Transverse colon (tissue), 4 donors: ENCODE data around the gene SSPN. TPM values are rescaled to one million over a fixed set of nuclear protein-coding genes. Genes with fewer than 3 reads are reported as not detected.

Source experiments
- DNase-seq: peaks from one replicate; pipeline ENCODE4 v3.0.0-alpha.2; 2019
- H3K27ac ChIP-seq, 4 donors: fragments of 200-600 bp; sonication (generic); 2 replicates each; pipeline ENCODE4 v1.5.1; 2016 to 2018; ENCODE audit warnings: inconsistent platforms in 4 of 4
- H3K27me3 ChIP-seq: fragments of 200-600 bp; sonication (generic); 2 replicates; pipeline ENCODE4 v1.5.1; 2017; ENCODE audit warnings: inconsistent platforms
- H3K36me3 ChIP-seq, 4 donors: fragments of 200-600 bp; sonication (generic); 2 replicates each; pipeline ENCODE4 v1.5.1; 2017 to 2019; ENCODE audit warnings: inconsistent platforms in 4 of 4
- H3K4me1 ChIP-seq, 4 donors: fragments of 200-600 bp; sonication (generic); 2 replicates each; pipeline ENCODE4 v1.5.1; 2017 to 2020; ENCODE audit warnings: inconsistent platforms in 4 of 4
- H3K4me3 ChIP-seq, 4 donors: fragments of 200-600 bp; sonication (generic); 1 replicate in 1 of 4; 2 replicates in 3 of 4; pipeline versions ENCODE4 v1.5.1 to v1.6.1; 2017 to 2019; ENCODE audit warnings: inconsistent platforms in 4 of 4
- H3K9me3 ChIP-seq, 2 donors: fragments of 200-600 bp; sonication (generic); 2 replicates each; pipeline ENCODE4 v1.5.1; 2017 to 2019; ENCODE audit warnings: inconsistent platforms in 2 of 2
- CTCF ChIP-seq, 5 experiments: fragments of 200-600 bp in 3 of 5; fragments of 450-650 bp in 2 of 5; sonication (generic) in 3 of 5; IDR thresholded peaks; 1 replicate in 2 of 5; 2 replicates in 3 of 5; pipeline ENCODE4 v1.5.1; 2016 to 2017; ENCODE audit warnings: antibody characterized with exemption in 5 of 5, inconsistent platforms in 3 of 5, mild to moderate bottlenecking in 2 of 5, moderate library complexity in 1 of 5
- EP300 ChIP-seq: sonication (generic); formaldehyde crosslinking; IDR thresholded peaks from one replicate; pipeline ENCODE4 v1.6.1; 2017; ENCODE audit warnings: antibody characterized with exemption, low read depth
- POLR2A ChIP-seq: fragments of 450-650 bp; IDR thresholded peaks from one replicate; pipeline ENCODE4 v1.6.1; 2016; ENCODE audit warnings: antibody characterized with exemption, mild to moderate bottlenecking, moderate library complexity
- POLR2AphosphoS5 ChIP-seq, 3 donors: sonication (generic); formaldehyde crosslinking; IDR thresholded peaks; one replicate each; pipeline ENCODE4 v1.6.1; 2016; ENCODE audit warnings: antibody characterized with exemption in 3 of 3
- WGBS, 2 donors: methylation state at CpG; one replicate each; pipeline ENCODE4 v1.1.5; 2018; ENCODE audit warnings: low coverage in 1 of 2; 5-methylcytosine and 5-hydroxymethylcytosine counted together
- in situ Hi-C, 4 donors: fragments of 200-750 bp; cut with MboI; loops; one replicate each; pipeline versions ENCODE4 v1.15.0 to v1.15.1; 2017; ENCODE audit warnings: low sequenced_read_pairs in 3 of 4, low pct_ligation_motif_present in 1 of 4, low pct_unique_long_range_greater_than_20kb in 1 of 4
- intact Hi-C: fragments of 100-400 bp; cut with DNase I; formaldehyde crosslinking; loops from one replicate; pipeline ENCODE4 v1.15.1; 2023; ENCODE audit warnings: low total_unique reads
- total RNA-seq, 4 donors: library from RNA; depleted of rRNA; stranded (reverse); fragments of >200 nt; gene quantifications; one replicate each; pipeline ENCODE4 v1.1.0, GENCODE V29; 2016

SSPN gene
- total RNA-seq, 4 donors from 2014 or later: 4.5 to 103 (median 15.0) TPM

- TF ChIP-seq POLR2AphosphoS5 (IDR thresholded peaks at IDR 0.05): no peak
- no peak for TF ChIP-seq CTCF (IDR thresholded peaks at IDR 0.05)
- TF ChIP-seq EP300: no peak
- Histone ChIP-seq H3K4me1 (no peaks in the 10 kb centered on the region), H3K9me3 (no peaks in the 10 kb centered on the region), H3K4me3 (no peak overlapping the region), H3K27me3 (no peaks in the 10 kb centered on the region), H3K36me3 (no peaks in the 10 kb centered on the region), H3K27ac (no peak overlapping the region)
- in situ Hi-C loops (no loop called here), intact Hi-C loops (no loop called here)
- no peak for DNase-seq
Observed at GRCh38 chr12:26265606-26266005, 70.2 kb downstream of the SSPN start.

- TF ChIP-seq EP300 (no peak), POLR2AphosphoS5 (IDR thresholded peaks at IDR 0.05) (no peak), CTCF (IDR thresholded peaks at IDR 0.05) (no peak)
- no peak for DNase-seq
- in situ Hi-C loops (no loop called here), intact Hi-C loops (no loop called here)
- no peak overlapping the region for H3K27ac ChIP-seq
- H3K36me3 ChIP-seq: no peaks in the 10 kb centered on the region
- no peaks in the 10 kb centered on the region for H3K27me3 ChIP-seq
- peaks cover 0 to 6% (median 2%) of the 10 kb centered on the region in 4 donors for H3K4me1 ChIP-seq
- no peaks in the 10 kb centered on the region for H3K9me3 ChIP-seq
- no peak overlapping the region for H3K4me3 ChIP-seq
Observed at GRCh38 chr12:26266881-26267280, 71.5 kb downstream of the SSPN start.

DNA sequence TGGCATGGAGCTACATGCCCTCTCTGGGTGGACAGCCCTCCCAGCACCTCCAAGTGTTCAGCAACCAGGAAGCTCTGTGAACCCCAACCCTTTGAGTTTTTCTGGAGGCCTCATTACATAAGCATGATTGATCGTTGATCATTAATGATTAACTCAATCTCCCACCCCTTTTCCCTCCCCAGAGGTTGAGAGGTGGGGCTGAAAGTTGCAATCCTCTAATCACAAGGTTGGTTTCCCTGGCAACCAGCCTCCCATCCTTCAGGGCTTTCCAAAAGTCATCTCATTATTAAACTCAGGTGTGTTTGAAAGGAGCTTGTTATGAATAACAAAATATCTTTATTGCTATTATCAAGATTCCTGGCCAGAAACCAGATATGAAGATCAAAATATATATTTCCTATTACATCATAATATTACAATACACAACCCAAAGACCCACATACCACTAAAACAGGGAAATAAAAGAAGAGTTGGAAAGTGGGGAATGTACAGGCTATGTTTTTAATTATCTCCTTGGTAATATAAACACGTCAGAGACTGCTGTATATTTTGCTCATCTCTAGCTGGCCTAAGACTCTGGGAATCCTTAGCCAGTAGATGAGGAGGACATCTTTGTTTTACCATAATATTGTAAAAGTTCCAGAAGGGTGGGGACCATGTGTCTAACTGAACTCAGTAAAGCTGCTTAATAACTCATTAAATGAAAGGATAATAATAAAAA is 73.6 kb downstream of the SSPN start:
- H3K27ac ChIP-seq: no peak overlapping the region
- in situ Hi-C loops: no loop called here

DNA sequence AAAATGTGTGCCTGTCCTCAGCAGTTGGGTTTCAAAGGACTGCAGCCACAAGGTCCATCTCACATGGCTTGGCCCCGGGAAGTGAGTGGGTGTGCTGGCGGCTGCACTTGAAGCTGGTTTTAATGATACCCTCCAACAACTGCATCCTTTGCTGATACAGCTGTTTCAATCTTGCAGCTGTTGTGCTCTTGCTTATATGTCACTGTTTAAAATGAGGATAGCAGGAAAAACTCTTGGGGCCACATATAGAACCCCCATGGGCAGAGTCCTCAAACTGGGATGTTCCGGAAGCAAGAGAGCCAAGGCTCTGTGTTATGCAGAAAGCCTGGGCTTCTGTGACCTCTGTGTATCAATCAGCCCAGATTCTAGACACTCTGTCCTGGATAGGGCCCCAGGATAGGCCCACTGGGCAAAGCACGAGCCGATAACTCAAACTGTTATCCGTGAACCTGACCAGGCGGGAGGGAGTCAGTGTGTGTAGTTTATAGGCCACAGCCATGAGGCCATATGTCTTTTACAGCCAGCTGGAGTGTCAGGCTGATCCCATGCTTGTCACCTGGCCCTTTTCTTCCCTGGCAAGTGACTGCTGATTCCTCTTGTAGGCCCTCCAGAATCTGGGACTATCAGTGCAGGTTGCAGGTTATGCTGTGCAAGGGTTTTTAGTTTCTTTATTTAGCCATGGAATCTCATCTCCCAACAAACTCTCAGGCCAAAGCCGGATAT is 74.3 kb downstream of the SSPN start:
- Histone ChIP-seq H3K4me3 (no peak overlapping the region), H3K9me3 (no peaks in the 10 kb centered on the region), H3K4me1 (peaks cover 4 to 25% (median 12%) of the 10 kb centered on the region in 4 donors), H3K27ac (no peak overlapping the region), H3K27me3 (no peaks in the 10 kb centered on the region), H3K36me3 (no peaks in the 10 kb centered on the region)
- TF ChIP-seq POLR2A (no peak), POLR2AphosphoS5 (IDR thresholded peaks at IDR 0.05) (no peak), EP300 (no peak), CTCF (IDR thresholded peaks at IDR 0.05) (no peak)
- in situ Hi-C loops (no loop called here), intact Hi-C loops (no loop called here)
- WGBS, 2 donors: 80 to 100% methylated on average over 3 to 8 of the region's 8 CpGs
- DNase-seq: no peak

More for the DNA sequence above, 73.6 kb downstream of the SSPN start:
- TF ChIP-seq POLR2AphosphoS5 (IDR thresholded peaks at IDR 0.05): no peak
- TF ChIP-seq POLR2A: no peak
- TF ChIP-seq CTCF (IDR thresholded peaks at IDR 0.05): no peak
- no peak for TF ChIP-seq EP300
- Histone ChIP-seq H3K9me3 (no peaks in the 10 kb centered on the region), H3K27me3 (no peaks in the 10 kb centered on the region), H3K36me3 (no peaks in the 10 kb centered on the region), H3K4me1 (peaks cover 0 to 18% (median 6%) of the 10 kb centered on the region in 4 donors), H3K4me3 (no peak overlapping the region)
- intact Hi-C loops: no loop called here
- DNase-seq: no peak
- WGBS, 2 donors: 58 to 61% methylated on average over 2 of the region's 2 CpGs
